Tibial nerve (tissue), 4 donors: Measurements from ENCODE around the gene PCSK2. TPM values are rescaled to one million over a fixed set of nuclear protein-coding genes. Genes with fewer than 3 reads are reported as not detected.

Experiments
- DNase-seq, 2 donors: peaks; one replicate each; pipeline ENCODE4 v3.0.0-alpha.2; 2019; ENCODE audit warnings: low spot score in 2 of 2
- H3K27ac ChIP-seq, 4 donors: fragments of 200-600 bp; sonication (generic) in 3 of 4; one replicate each; pipeline ENCODE4 v1.5.1; 2017 to 2019; ENCODE audit warnings: mild to moderate bottlenecking in 1 of 4
- H3K27me3 ChIP-seq, 2 donors: fragments of 200-600 bp; sonication (generic) in 1 of 2; one replicate each; pipeline versions ENCODE4 v1.5.1 to v1.6.0; 2017 to 2019
- H3K36me3 ChIP-seq, 3 donors: fragments of 200-600 bp; sonication (generic); one replicate each; pipeline ENCODE4 v1.5.1; 2018 to 2019
- H3K4me1 ChIP-seq, 4 donors: fragments of 200-600 bp; sonication (generic) in 3 of 4; one replicate each; pipeline ENCODE4 v1.5.1; 2017 to 2019
- H3K4me3 ChIP-seq, 4 donors: fragments of 200-600 bp; sonication (generic) in 3 of 4; one replicate each; pipeline ENCODE4 v1.5.1; 2017 to 2019; ENCODE audit warnings: mild to moderate bottlenecking in 1 of 4, moderate library complexity in 1 of 4
- H3K9me3 ChIP-seq, 4 donors: fragments of 200-600 bp; sonication (generic) in 3 of 4; one replicate each; pipeline ENCODE4 v1.5.1; 2017 to 2019
- CTCF ChIP-seq, 5 experiments: fragments of 200-600 bp in 3 of 5; fragments of 450-650 bp in 2 of 5; sonication (generic) in 3 of 5; IDR thresholded peaks; one replicate each; pipeline ENCODE4 v1.5.1; 2016 to 2019; ENCODE audit warnings: antibody characterized with exemption in 5 of 5, mild to moderate bottlenecking in 3 of 5, moderate library complexity in 2 of 5
- EP300 ChIP-seq, 2 donors: sonication (generic); formaldehyde crosslinking; IDR thresholded peaks; one replicate each; pipeline ENCODE4 v1.6.1; 2017; ENCODE audit warnings: antibody characterized with exemption in 2 of 2, mild to moderate bottlenecking in 1 of 2
- POLR2A ChIP-seq, 2 donors: fragments of 450-650 bp; IDR thresholded peaks; one replicate each; pipeline ENCODE4 v1.6.1; 2017; ENCODE audit warnings: antibody characterized with exemption in 2 of 2, mild to moderate bottlenecking in 2 of 2, moderate library complexity in 2 of 2
- WGBS, 2 donors: methylation state at CpG; one replicate each; pipeline ENCODE4 v1.1.5; 2018; 5-methylcytosine and 5-hydroxymethylcytosine counted together
- total RNA-seq, 4 donors: library from RNA; depleted of rRNA; stranded (reverse); fragments of >200 nt; gene quantifications; one replicate each; pipeline ENCODE4 v1.1.0, GENCODE V29; 2016

Gene PCSK2
- total RNA-seq, 4 donors from 2014 or later, result 1.0 to 4.8 (median 3.0) TPM

- Histone ChIP-seq H3K4me1 (no peaks in the 10 kb centered on the region), H3K4me3 (no peak overlapping the region), H3K27me3 (no peaks in the 10 kb centered on the region), H3K9me3 (peaks cover 0 to 25% (median 0%) of the 10 kb centered on the region in 4 donors), H3K36me3 (no peaks in the 10 kb centered on the region), H3K27ac (no peak overlapping the region)
- DNase-seq, result no peak
- WGBS, 2 donors, result 93 to 94% methylated on average over 3 of the region's 3 CpGs
- TF ChIP-seq CTCF (IDR thresholded peaks at IDR 0.05) (no peak), POLR2A (IDR thresholded peaks at IDR 0.05) (no peak), EP300 (IDR thresholded peaks at IDR 0.05) (no peak)
These were observed 190.4 kb downstream of the PCSK2 start for GRCh38 chr20:17417225-17417624.

- no peaks in the 10 kb centered on the region for H3K36me3 ChIP-seq
- WGBS, 2 donors, result 34% methylated on average over 4 of the region's 4 CpGs
- no peaks in the 10 kb centered on the region for H3K4me1 ChIP-seq
- TF ChIP-seq CTCF (IDR thresholded peaks at IDR 0.05) (no peak), EP300 (IDR thresholded peaks at IDR 0.05) (no peak), POLR2A (IDR thresholded peaks at IDR 0.05) (no peak)
- no peak overlapping the region for H3K4me3 ChIP-seq
- peaks cover 0 to 24% (median 0%) of the 10 kb centered on the region in 4 donors for H3K9me3 ChIP-seq
- no peak overlapping the region for H3K27ac ChIP-seq
- no peak for DNase-seq
- H3K27me3 ChIP-seq, result no peaks in the 10 kb centered on the region
These were observed 191.9 kb downstream of the PCSK2 start for GRCh38 chr20:17418737-17419136.

- no peak for TF ChIP-seq POLR2A (IDR thresholded peaks at IDR 0.05)
- no peak for TF ChIP-seq CTCF (IDR thresholded peaks at IDR 0.05)
- no peak for TF ChIP-seq EP300 (IDR thresholded peaks at IDR 0.05)
- Histone ChIP-seq H3K9me3 (peaks cover 0 to 17% (median 0%) of the 10 kb centered on the region in 4 donors), H3K27me3 (no peaks in the 10 kb centered on the region), H3K27ac (no peak overlapping the region), H3K4me1 (no peaks in the 10 kb centered on the region), H3K4me3 (no peak overlapping the region), H3K36me3 (no peaks in the 10 kb centered on the region)
- WGBS, 2 donors, result 45 to 46% methylated on average over 3 of the region's 3 CpGs
- no peak for DNase-seq
These were observed 192.7 kb downstream of the PCSK2 start for GRCh38 chr20:17419479-17420041.

- TF ChIP-seq POLR2A (IDR thresholded peaks at IDR 0.05), result no peak
- no peak for TF ChIP-seq CTCF (IDR thresholded peaks at IDR 0.05)
- TF ChIP-seq EP300 (IDR thresholded peaks at IDR 0.05), result no peak
- Histone ChIP-seq H3K4me3 (no peak overlapping the region), H3K9me3 (peaks cover 0 to under 1% (median 0%) of the 10 kb centered on the region in 4 donors), H3K27ac (no peak overlapping the region), H3K4me1 (no peaks in the 10 kb centered on the region), H3K36me3 (no peaks in the 10 kb centered on the region), H3K27me3 (no peaks in the 10 kb centered on the region)
- WGBS, 2 donors, result 81 to 91% methylated on average over 1 of the region's 1 CpG
- no peak for DNase-seq
These were observed 194.7 kb downstream of the PCSK2 start for GRCh38 chr20:17421493-17421892.

GRCh38 chr20:17423782-17424181 lies 196.9 kb downstream of the PCSK2 start:
- H3K4me1 ChIP-seq, result no peaks in the 10 kb centered on the region
- DNase-seq, result no peak
- no peaks in the 10 kb centered on the region for H3K36me3 ChIP-seq
- no peak for TF ChIP-seq POLR2A (IDR thresholded peaks at IDR 0.05)
- TF ChIP-seq CTCF (IDR thresholded peaks at IDR 0.05), result no peak
- no peak for TF ChIP-seq EP300 (IDR thresholded peaks at IDR 0.05)
- no peaks in the 10 kb centered on the region for H3K27me3 ChIP-seq
- H3K4me3 ChIP-seq, result no peak overlapping the region
- no peaks in the 10 kb centered on the region for H3K9me3 ChIP-seq
- no peak overlapping the region for H3K27ac ChIP-seq
